COR-L47 (cell line): ENCODE measurements around the gene PKN3.
"Not testable (repeated sequence)": the region's sequence is repeated elsewhere in the genome, so short reads cannot be mapped to it uniquely, and the experiment has no call there.

Experiments
- DNase-seq: peaks from one replicate; lab custom pipeline; 2025; lab: John Stamatoyannopoulos, UW

The PKN3 gene

GRCh38 chr9:128693738-128694137 lies 8.6 kb upstream of the PKN3 start:
- not testable (repeated sequence) for DNase-seq

- DNase-seq = no peak
Observed at GRCh38 chr9:128694344-128694743, 8.0 kb upstream of the PKN3 start.

DNA sequence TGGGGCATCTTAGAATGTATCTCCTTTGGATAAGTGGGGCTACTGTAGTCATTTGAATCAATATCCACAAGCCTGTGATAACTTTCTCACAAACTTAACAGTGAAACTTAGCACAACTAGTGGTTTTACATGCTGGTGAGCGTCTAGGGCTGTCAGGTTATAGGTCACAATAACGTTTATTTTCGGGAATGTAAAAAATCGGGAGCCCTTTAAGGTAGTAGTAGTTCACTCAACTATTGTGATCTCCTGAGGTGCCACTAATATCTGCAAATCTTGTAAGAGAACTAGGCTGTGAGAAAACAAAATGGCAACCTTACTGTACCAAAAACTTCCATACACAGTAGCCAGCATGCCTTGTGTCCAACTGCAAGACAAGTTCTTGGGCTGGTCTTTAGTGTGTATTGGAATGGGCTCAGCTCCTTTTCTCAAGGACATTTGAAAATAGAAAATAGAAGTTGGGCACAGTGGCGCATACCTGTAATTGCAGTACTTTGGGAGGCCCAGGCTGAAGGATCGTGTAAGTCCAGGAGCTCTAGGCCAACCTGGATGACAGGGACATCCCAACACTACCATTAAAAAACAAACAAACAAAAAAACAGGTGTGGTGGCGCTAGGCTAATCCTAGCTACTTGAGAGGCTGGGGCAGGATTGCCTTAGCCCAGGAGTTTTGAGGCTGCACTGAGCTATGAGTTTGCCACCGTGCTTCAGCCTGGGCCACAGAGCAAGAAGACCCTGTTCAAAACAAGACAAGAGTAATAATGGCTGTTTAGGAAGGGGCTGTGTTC lies 5.2 kb upstream of the PKN3 start:
- DNase-seq = no peak

DNA sequence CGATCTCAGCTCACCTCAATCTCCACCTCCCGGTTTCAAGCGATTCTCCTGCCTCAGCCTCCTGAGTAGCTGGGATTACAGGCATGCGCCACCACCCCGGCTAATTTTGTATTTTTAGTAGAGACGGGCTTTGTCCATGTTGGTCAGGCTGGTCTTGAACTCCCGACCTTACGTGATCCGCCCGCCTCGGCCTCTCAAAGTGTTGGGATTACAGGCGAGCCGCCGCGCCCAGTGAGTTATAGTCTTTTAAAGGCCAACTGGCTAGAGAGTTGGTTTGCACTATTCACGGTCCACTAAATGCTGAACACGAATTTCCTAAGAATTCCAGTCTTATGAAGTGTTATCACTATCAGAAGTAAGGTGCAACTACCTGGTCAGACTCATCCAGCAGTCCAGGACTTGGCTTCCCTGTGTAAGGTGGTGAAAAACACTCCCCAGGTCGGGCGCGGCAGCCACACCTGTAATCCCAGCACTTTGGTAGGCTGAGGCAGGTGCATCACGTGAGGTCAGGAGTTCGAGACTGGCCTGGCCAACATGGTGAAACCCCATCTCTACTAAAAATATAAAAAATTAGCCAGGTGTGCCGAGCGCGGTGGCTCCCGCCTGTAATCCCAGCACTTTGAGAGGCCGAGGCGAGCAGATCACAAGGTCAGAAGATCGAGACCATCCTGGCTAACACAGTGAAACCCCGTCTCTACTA lies 3.1 kb upstream of the PKN3 start:
- DNase-seq = not testable (repeated sequence)

- no peak for DNase-seq
Observed at GRCh38 chr9:128701227-128701854, 962 bp upstream of the PKN3 start.

- no peak for DNase-seq
Observed at GRCh38 chr9:128702949-128703615, 779 bp downstream of the PKN3 start.

GRCh38 chr9:128703616-128704355 lies 1.5 kb downstream of the PKN3 start:
- DNase-seq = no peak

GRCh38 chr9:128704356-128704670 lies 2.0 kb downstream of the PKN3 start:
- DNase-seq = no peak

DNA sequence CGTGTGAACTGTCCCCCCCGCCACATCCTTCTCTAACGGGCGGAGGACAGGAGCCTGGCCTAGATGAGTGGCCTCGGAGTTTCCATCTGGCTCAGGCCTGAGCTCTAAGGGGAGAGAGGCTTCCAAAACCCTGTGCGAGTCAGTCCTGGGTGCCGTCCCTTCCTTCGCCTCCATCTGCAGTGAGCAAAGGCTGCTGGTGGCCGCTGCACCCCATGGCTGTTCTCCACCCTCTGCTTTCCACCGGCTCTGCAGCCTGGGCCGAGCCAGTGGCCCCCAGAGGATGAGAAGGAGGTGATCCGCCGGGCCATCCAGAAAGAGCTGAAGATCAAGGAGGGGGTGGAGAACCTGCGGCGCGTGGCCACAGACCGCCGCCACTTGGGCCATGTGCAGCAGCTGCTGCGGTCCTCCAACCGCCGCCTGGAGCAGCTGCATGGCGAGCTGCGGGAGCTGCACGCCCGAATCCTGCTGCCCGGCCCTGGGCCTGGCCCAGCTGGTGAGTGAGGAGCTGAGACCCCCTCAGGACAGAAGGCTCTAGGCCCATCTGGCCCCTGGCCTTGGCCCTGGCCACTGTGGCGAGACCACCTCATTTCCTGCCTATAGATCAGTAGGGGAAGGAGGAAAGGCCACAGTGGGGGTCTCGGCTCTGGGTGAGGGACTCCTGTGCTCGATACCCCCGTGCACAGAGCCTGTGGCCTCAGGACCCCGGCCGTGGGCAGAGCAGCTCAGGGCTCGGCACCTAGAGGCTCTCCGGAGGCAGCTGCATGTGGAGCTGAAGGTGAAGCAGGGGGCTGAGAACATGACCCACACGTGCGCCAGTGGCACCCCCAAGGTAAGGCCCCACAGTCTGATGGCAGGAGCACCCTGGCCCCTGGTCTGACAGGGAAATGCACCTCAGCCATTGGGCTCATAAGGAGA lies 3.0 kb downstream of the PKN3 start:
- DNase-seq = no peak

GRCh38 chr9:128706045-128706444 lies 3.7 kb downstream of the PKN3 start:
- DNase-seq = no peak

- no peak for DNase-seq
Observed at GRCh38 chr9:128706671-128707381, 4.5 kb downstream of the PKN3 start.

- no peak for DNase-seq
Observed at GRCh38 chr9:128707446-128707845, 5.1 kb downstream of the PKN3 start.

DNA sequence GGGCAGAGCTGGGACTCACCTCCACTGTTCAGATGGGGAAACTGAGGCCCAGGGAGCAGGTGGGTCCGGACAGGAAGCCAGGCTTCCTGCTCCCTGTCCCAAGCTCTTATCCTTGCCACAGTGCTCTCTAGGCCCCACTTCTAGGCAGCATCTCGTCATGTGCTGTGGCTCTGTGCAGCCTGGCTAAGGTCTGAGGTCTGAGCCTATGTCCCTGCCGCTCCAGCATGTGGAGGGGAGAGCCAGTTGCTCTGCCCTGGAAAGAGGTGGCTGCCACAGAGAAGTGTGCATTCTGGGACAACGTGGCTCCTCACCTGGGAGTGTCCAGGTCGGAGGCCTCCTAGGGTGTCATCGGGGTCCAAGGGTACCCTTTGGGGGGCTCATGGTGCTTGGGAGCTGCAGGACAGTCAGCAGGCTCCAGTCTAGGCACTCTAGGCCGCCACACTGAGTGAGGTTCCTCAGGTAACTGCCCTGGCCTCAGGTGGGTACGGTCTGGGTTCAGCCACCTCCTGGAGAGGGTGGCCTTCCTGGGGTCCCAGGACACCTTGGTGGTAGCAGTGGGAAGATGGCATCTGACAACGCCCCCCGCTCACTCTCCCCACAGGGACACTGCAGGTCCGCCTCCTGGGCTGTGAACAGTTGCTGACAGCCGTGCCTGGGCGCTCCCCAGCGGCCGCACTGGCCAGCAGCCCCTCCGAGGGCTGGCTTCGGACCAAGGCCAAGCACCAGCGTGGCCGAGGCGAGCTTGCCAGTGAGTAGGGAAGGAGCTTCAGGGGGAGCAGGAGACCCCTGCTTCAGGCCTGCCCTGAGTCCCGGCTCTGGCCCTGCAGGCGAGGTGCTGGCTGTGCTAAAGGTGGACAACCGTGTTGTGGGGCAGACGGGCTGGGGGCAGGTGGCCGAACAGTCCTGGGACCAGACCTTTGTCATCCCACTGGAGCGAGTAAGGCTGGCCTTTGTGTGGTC lies 10.4 kb downstream of the PKN3 start:
- DNase-seq = no peak

- no peak for DNase-seq
Observed at GRCh38 chr9:128713411-128713780, 11.1 kb downstream of the PKN3 start.

- no peak for DNase-seq
Observed at GRCh38 chr9:128713941-128714573, 11.8 kb downstream of the PKN3 start.

- no peak for DNase-seq
Observed at GRCh38 chr9:128714586-128715435, 12.5 kb downstream of the PKN3 start.

- no peak for DNase-seq
Observed at GRCh38 chr9:128715436-128715750, 13.1 kb downstream of the PKN3 start.
